GM18873 (cell line): ENCODE data around the gene C13orf46.
"Not testable (repeated sequence)": the region's sequence is repeated elsewhere in the genome, so short reads cannot be mapped to it uniquely, and the experiment has no call there.

Experiments used
- ATAC-seq: cut with Tn5 transposase; IDR thresholded peaks from one replicate; pipeline ENCODE4 v1.9.1; 2021; ENCODE audit warnings: mild to moderate bottlenecking, moderate library complexity, moderate number of reproducible peaks; ENCODE audit not compliant: unreplicated experiment, low FRiP score

The C13orf46 gene

GRCh38 chr13:113914333-113915011 is 59.4 kb downstream of the C13orf46 start:
- ATAC-seq: no peak

- ATAC-seq: not testable (repeated sequence)
Observed at GRCh38 chr13:113913838-113914237, 60.0 kb downstream of the C13orf46 start.

GRCh38 chr13:113913408-113913807 is 60.5 kb downstream of the C13orf46 start:
- ATAC-seq: not testable (repeated sequence)

- ATAC-seq: no peak
Observed at GRCh38 chr13:113912596-113912995, 61.3 kb downstream of the C13orf46 start.

GRCh38 chr13:113907635-113908617 is 66.0 kb downstream of the C13orf46 start:
- no peak for ATAC-seq

GRCh38 chr13:113906571-113906970 is 67.3 kb downstream of the C13orf46 start:
- ATAC-seq: no peak

- no peak for ATAC-seq
Observed at GRCh38 chr13:113905942-113906341, 67.9 kb downstream of the C13orf46 start.

GRCh38 chr13:113905018-113905417 is 68.9 kb downstream of the C13orf46 start:
- no peak for ATAC-seq

GRCh38 chr13:113904411-113904810 is 69.5 kb downstream of the C13orf46 start:
- no peak for ATAC-seq

- no peak for ATAC-seq
Observed at GRCh38 chr13:113903912-113904311, 70.0 kb downstream of the C13orf46 start.
